ENCODE results near the gene SLC10A7. TPM values are rescaled to one million over a fixed set of nuclear protein-coding genes. Genes with fewer than 3 reads are reported as not detected.

The SLC10A7 gene
- total and polyA plus RNA-seq, 2 donors (not counting 1 experiment from before 2014, with no cell fraction given): 7.4 to 12.6 TPM

GRCh38 chr4:146333187-146333894 lies 188.4 kb downstream of the SLC10A7 start:
- DNase-seq (ENCODE audit: low read depth in 2 of 2): peak; percentile 68 to 92
- H3K4me2 ChIP-seq (ENCODE audit: extremely low read depth, insufficient read depth, low read length): peak overlapping the region; percentile 70
- TF ChIP-seq EZH2 (IDR thresholded peaks at IDR 0.05; ENCODE audit: low read length, missing control alignments) (no peak), CTCF (conservative IDR thresholded peaks at IDR 0.05 in 1 of 2, IDR thresholded peaks at IDR 0.05 in 1 of 2; ENCODE audit: low read depth in 1 of 2, low read length in 2 of 2) (no peak)
- H3K4me3 ChIP-seq (replicated peaks in 1 of 4; ENCODE audit: control extremely low read depth in 1 of 4, insufficient read depth in 1 of 4, low read depth in 3 of 4, low read length in 4 of 4): peak overlapping the region in 2 of 4 experiments; percentile 43 to 51
- no peak overlapping the region for H2AFZ ChIP-seq (ENCODE audit: low read length)
- H3K4me1 ChIP-seq (ENCODE audit: control insufficient read depth, extremely low read depth, insufficient read depth, low read length): peaks cover 15% of the 10 kb centered on the region
- peak overlapping the region; percentile 13 for H3K27ac ChIP-seq (ENCODE audit: insufficient read depth, low read length)
- no peaks in the 10 kb centered on the region for H3K79me2 ChIP-seq (ENCODE audit: control insufficient read depth, insufficient read depth, low read length)
- no peaks in the 10 kb centered on the region for H3K36me3 ChIP-seq (ENCODE audit: control insufficient read depth, insufficient read depth, low read length)
- no peaks in the 10 kb centered on the region for H4K20me1 ChIP-seq (ENCODE audit: control insufficient read depth, extremely low read depth, insufficient read depth, low read length)
- no peaks in the 10 kb centered on the region for H3K27me3 ChIP-seq (ENCODE audit: control insufficient read depth, insufficient read depth, low read length)
- no peak overlapping the region for H3K9ac ChIP-seq (ENCODE audit: insufficient read depth, low read length)
- H3K9me3 ChIP-seq (ENCODE audit: control insufficient read depth, insufficient read depth, low read depth, low read length): no peaks in the 10 kb centered on the region

- no peak overlapping the region for H2AFZ ChIP-seq (ENCODE audit: low read length)
- H4K20me1 ChIP-seq (ENCODE audit: control insufficient read depth, extremely low read depth, insufficient read depth, low read length): no peaks in the 10 kb centered on the region
- no peak overlapping the region for H3K9ac ChIP-seq (ENCODE audit: insufficient read depth, low read length)
- H3K27ac ChIP-seq (ENCODE audit: insufficient read depth, low read length): peak overlapping the region; percentile 67
- H3K36me3 ChIP-seq (ENCODE audit: control insufficient read depth, insufficient read depth, low read length): no peaks in the 10 kb centered on the region
- peaks cover 2% of the 10 kb centered on the region for H3K79me2 ChIP-seq (ENCODE audit: control insufficient read depth, insufficient read depth, low read length)
- H3K27me3 ChIP-seq (ENCODE audit: control insufficient read depth, insufficient read depth, low read length): no peaks in the 10 kb centered on the region
- H3K9me3 ChIP-seq (ENCODE audit: control insufficient read depth, insufficient read depth, low read depth, low read length): no peaks in the 10 kb centered on the region
- peaks cover 16% of the 10 kb centered on the region for H3K4me1 ChIP-seq (ENCODE audit: control insufficient read depth, extremely low read depth, insufficient read depth, low read length)
- TF ChIP-seq CTCF (conservative IDR thresholded peaks at IDR 0.05 in 1 of 2, IDR thresholded peaks at IDR 0.05 in 1 of 2; ENCODE audit: low read depth in 1 of 2, low read length in 2 of 2): no peak
- no peak for TF ChIP-seq EZH2 (IDR thresholded peaks at IDR 0.05; ENCODE audit: low read length, missing control alignments)
- peak overlapping the region; percentile 26 for H3K4me2 ChIP-seq (ENCODE audit: extremely low read depth, insufficient read depth, low read length)
- H3K4me3 ChIP-seq (replicated peaks in 1 of 4; ENCODE audit: control extremely low read depth in 1 of 4, insufficient read depth in 1 of 4, low read depth in 3 of 4, low read length in 4 of 4): no peak overlapping the region
- peak; percentile 25 to 49 for DNase-seq (ENCODE audit: low read depth in 2 of 2)
Measured at GRCh38 chr4:146330392-146330791, 191.3 kb downstream of the SLC10A7 start.

- H3K36me3 ChIP-seq (ENCODE audit: control insufficient read depth, insufficient read depth, low read length): no peaks in the 10 kb centered on the region
- H3K27ac ChIP-seq (ENCODE audit: insufficient read depth, low read length): peak overlapping the region; percentile 67
- no peaks in the 10 kb centered on the region for H4K20me1 ChIP-seq (ENCODE audit: control insufficient read depth, extremely low read depth, insufficient read depth, low read length)
- H3K9me3 ChIP-seq (ENCODE audit: control insufficient read depth, insufficient read depth, low read depth, low read length): no peaks in the 10 kb centered on the region
- peaks cover 2% of the 10 kb centered on the region for H3K79me2 ChIP-seq (ENCODE audit: control insufficient read depth, insufficient read depth, low read length)
- H3K4me1 ChIP-seq (ENCODE audit: control insufficient read depth, extremely low read depth, insufficient read depth, low read length): peaks cover 16% of the 10 kb centered on the region
- no peak overlapping the region for H3K9ac ChIP-seq (ENCODE audit: insufficient read depth, low read length)
- H3K4me2 ChIP-seq (ENCODE audit: extremely low read depth, insufficient read depth, low read length): peak overlapping the region; percentile 17
- TF ChIP-seq CTCF (conservative IDR thresholded peaks at IDR 0.05 in 1 of 2, IDR thresholded peaks at IDR 0.05 in 1 of 2; ENCODE audit: low read depth in 1 of 2, low read length in 2 of 2): no peak
- TF ChIP-seq EZH2 (IDR thresholded peaks at IDR 0.05; ENCODE audit: low read length, missing control alignments): no peak
- H3K4me3 ChIP-seq (replicated peaks in 1 of 4; ENCODE audit: control extremely low read depth in 1 of 4, insufficient read depth in 1 of 4, low read depth in 3 of 4, low read length in 4 of 4): no peak overlapping the region
- no peak overlapping the region for H2AFZ ChIP-seq (ENCODE audit: low read length)
- peak; percentile 74 to 90 for DNase-seq (ENCODE audit: low read depth in 2 of 2)
- no peaks in the 10 kb centered on the region for H3K27me3 ChIP-seq (ENCODE audit: control insufficient read depth, insufficient read depth, low read length)
Measured at GRCh38 chr4:146329050-146329716, 192.6 kb downstream of the SLC10A7 start.
